Neural cell (in vitro differentiated cells): Measurements from ENCODE around the gene PARVA. TPM values are rescaled to one million over a fixed set of nuclear protein-coding genes. Genes with fewer than 3 reads are reported as not detected.

Experiments used
- H2AFZ ChIP-seq: fragments of 200-600, 300-800 bp; sonication (generic), shearing (Covaris generic); 2 replicates; pipeline ENCODE4 v1.6.0; 2014; ENCODE audit warnings: low read depth, mild to moderate bottlenecking, antibody characterized with exemption, low read length, moderate library complexity
- H3F3A ChIP-seq: fragments of 200-600 bp; shearing (Covaris generic); 2 replicates; pipeline ENCODE4 v1.6.1; 2016; ENCODE audit warnings: mild to moderate bottlenecking, moderate library complexity, mixed read lengths, antibody characterized with exemption, low read length; ENCODE audit not compliant: insufficient read depth, poor library complexity, severe bottlenecking
- H3K27ac ChIP-seq: fragments of 200-600, 300-800 bp; sonication (generic), shearing (Covaris generic); 2 replicates; pipeline ENCODE4 v1.5.1; 2014; ENCODE audit warnings: mild to moderate bottlenecking, low read length, moderate library complexity
- H3K27me3 ChIP-seq: fragments of 300-800, 200-600 bp; sonication (generic), shearing (Covaris generic); 2 replicates; pipeline ENCODE4 v1.6.0; 2014; ENCODE audit warnings: mild to moderate bottlenecking, low read depth, low read length, moderate library complexity; ENCODE audit not compliant: insufficient read depth
- H3K36me3 ChIP-seq: fragments of 300-800, 200-600 bp; sonication (generic), shearing (Covaris generic); 2 replicates; pipeline ENCODE4 v1.5.1; 2014; ENCODE audit warnings: mild to moderate bottlenecking, antibody characterized with exemption, low read length, moderate library complexity; ENCODE audit not compliant: insufficient read depth
- H3K4me2 ChIP-seq: fragments of 300-800, 200-600 bp; sonication (generic), shearing (Covaris generic); 2 replicates; pipeline ENCODE4 v1.6.0; 2014; ENCODE audit warnings: mild to moderate bottlenecking, low read length
- H3K4me3 ChIP-seq: fragments of 300-800, 200-600 bp; sonication (generic), shearing (Covaris generic); 2 replicates; pipeline ENCODE4 v1.5.1; 2014; ENCODE audit warnings: mild to moderate bottlenecking, low read length, moderate library complexity
- H3K79me2 ChIP-seq: fragments of 200-600 bp; shearing (Covaris generic); replicated peaks from 2 replicates; pipeline ENCODE4 v1.6.0; 2014; ENCODE audit warnings: mild to moderate bottlenecking, low read length, moderate library complexity; ENCODE audit not compliant: insufficient read depth
- H3K9ac ChIP-seq: fragments of 300-800, 200-600 bp; sonication (generic), shearing (Covaris generic); 2 replicates; pipeline ENCODE4 v1.6.1; 2016; ENCODE audit warnings: mild to moderate bottlenecking, low read length, mixed read lengths
- H3K9me2 ChIP-seq: fragments of 200-600 bp; shearing (Covaris generic); 2 replicates; pipeline ENCODE4 v1.6.1; 2016; ENCODE audit warnings: mild to moderate bottlenecking, low read length, mixed read lengths; ENCODE audit not compliant: insufficient read depth
- H3K9me3 ChIP-seq: fragments of 200-600, 300-800 bp; sonication (generic), shearing (Covaris generic); 2 replicates; pipeline ENCODE4 v1.6.1; 2016; ENCODE audit warnings: mild to moderate bottlenecking, mixed run types, low read length, moderate library complexity, mixed read lengths
- H4K20me1 ChIP-seq: fragments of 200-600 bp; shearing (Covaris generic); 2 replicates; pipeline ENCODE4 v1.6.1; 2016; ENCODE audit warnings: mild to moderate bottlenecking, mixed run types; ENCODE audit not compliant: insufficient read depth
- EP300 ChIP-seq: fragments of 450-650 bp; conservative IDR thresholded peaks from 2 replicates; pipeline ENCODE4 v1.6.1; 2014; ENCODE audit warnings: antibody characterized with exemption, mild to moderate bottlenecking, moderate library complexity; ENCODE audit not compliant: poor library complexity, severe bottlenecking
- EZH2 ChIP-seq: fragments of 200-600, 300-800 bp; shearing (Covaris generic), sonication (generic); IDR thresholded peaks from 2 replicates; pipeline ENCODE4 v1.6.1; 2014; ENCODE audit warnings: antibody characterized with exemption, low read length, borderline replicate concordance, mild to moderate bottlenecking; ENCODE audit not compliant: insufficient read depth, poor library complexity, severe bottlenecking
- MXI1 ChIP-seq: fragments of 450-650 bp; conservative IDR thresholded peaks from 2 replicates; pipeline ENCODE4 v1.6.1; 2014; ENCODE audit warnings: antibody characterized with exemption, mild to moderate bottlenecking; ENCODE audit not compliant: poor library complexity, severe bottlenecking
- POLR2AphosphoS5 ChIP-seq: IDR thresholded peaks from 2 replicates; pipeline ENCODE4 v1.6.1; 2012
- RAD21 ChIP-seq: fragments of 450-650 bp; conservative IDR thresholded peaks from 2 replicates; pipeline ENCODE4 v1.6.1; 2014; ENCODE audit warnings: antibody characterized with exemption, mild to moderate bottlenecking, moderate library complexity
- SMC3 ChIP-seq: fragments of 450-650 bp; conservative IDR thresholded peaks from 2 replicates; pipeline ENCODE4 v1.6.1; 2014; ENCODE audit warnings: antibody characterized with exemption, mild to moderate bottlenecking, moderate library complexity; ENCODE audit not compliant: poor library complexity
- TAF1 ChIP-seq: IDR thresholded peaks from 2 replicates; pipeline ENCODE4 v1.6.1; 2012; ENCODE audit warnings: low read depth
- polyA plus RNA-seq: library from polyadenylated mRNA; depleted of rRNA; stranded (reverse); fragments of >200 nt; gene quantifications from 2 replicates; pipeline ENCODE4 v1.2.3, GENCODE V29; 2014
- TF ChIP-seq, protein P1 (sequence below): fragments of 450-650 bp; IDR thresholded peaks from 2 replicates; pipeline ENCODE4 v1.5.1; 2014; ENCODE audit warnings: antibody characterized with exemption, mild to moderate bottlenecking, moderate library complexity; ENCODE audit not compliant: poor library complexity, severe bottlenecking
- TF ChIP-seq, protein P2 (sequence below): IDR thresholded peaks from 2 replicates; pipeline ENCODE4 v1.6.1; 2012; ENCODE audit warnings: borderline replicate concordance

Gene PARVA
- polyA plus RNA-seq, 1 donor from 2014 or later = 0.94 TPM

GRCh38 chr11:12445001-12445400, 67.6 kb downstream of the PARVA start:
- H2AFZ ChIP-seq = no peak overlapping the region
- H3K79me2 ChIP-seq = no peaks in the 10 kb centered on the region
- no peaks in the 10 kb centered on the region for H3K9me3 ChIP-seq
- H3K9ac ChIP-seq = no peak overlapping the region
- no peak overlapping the region for H3K4me3 ChIP-seq
- TF ChIP-seq, protein P1, sequence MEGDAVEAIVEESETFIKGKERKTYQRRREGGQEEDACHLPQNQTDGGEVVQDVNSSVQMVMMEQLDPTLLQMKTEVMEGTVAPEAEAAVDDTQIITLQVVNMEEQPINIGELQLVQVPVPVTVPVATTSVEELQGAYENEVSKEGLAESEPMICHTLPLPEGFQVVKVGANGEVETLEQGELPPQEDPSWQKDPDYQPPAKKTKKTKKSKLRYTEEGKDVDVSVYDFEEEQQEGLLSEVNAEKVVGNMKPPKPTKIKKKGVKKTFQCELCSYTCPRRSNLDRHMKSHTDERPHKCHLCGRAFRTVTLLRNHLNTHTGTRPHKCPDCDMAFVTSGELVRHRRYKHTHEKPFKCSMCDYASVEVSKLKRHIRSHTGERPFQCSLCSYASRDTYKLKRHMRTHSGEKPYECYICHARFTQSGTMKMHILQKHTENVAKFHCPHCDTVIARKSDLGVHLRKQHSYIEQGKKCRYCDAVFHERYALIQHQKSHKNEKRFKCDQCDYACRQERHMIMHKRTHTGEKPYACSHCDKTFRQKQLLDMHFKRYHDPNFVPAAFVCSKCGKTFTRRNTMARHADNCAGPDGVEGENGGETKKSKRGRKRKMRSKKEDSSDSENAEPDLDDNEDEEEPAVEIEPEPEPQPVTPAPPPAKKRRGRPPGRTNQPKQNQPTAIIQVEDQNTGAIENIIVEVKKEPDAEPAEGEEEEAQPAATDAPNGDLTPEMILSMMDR = no peak
- TF ChIP-seq TAF1 (no peak), POLR2AphosphoS5 (no peak), RAD21 (no peak), EZH2 (no peak), EP300 (no peak), SMC3 (no peak), MXI1 (no peak)
- TF ChIP-seq, protein P2, sequence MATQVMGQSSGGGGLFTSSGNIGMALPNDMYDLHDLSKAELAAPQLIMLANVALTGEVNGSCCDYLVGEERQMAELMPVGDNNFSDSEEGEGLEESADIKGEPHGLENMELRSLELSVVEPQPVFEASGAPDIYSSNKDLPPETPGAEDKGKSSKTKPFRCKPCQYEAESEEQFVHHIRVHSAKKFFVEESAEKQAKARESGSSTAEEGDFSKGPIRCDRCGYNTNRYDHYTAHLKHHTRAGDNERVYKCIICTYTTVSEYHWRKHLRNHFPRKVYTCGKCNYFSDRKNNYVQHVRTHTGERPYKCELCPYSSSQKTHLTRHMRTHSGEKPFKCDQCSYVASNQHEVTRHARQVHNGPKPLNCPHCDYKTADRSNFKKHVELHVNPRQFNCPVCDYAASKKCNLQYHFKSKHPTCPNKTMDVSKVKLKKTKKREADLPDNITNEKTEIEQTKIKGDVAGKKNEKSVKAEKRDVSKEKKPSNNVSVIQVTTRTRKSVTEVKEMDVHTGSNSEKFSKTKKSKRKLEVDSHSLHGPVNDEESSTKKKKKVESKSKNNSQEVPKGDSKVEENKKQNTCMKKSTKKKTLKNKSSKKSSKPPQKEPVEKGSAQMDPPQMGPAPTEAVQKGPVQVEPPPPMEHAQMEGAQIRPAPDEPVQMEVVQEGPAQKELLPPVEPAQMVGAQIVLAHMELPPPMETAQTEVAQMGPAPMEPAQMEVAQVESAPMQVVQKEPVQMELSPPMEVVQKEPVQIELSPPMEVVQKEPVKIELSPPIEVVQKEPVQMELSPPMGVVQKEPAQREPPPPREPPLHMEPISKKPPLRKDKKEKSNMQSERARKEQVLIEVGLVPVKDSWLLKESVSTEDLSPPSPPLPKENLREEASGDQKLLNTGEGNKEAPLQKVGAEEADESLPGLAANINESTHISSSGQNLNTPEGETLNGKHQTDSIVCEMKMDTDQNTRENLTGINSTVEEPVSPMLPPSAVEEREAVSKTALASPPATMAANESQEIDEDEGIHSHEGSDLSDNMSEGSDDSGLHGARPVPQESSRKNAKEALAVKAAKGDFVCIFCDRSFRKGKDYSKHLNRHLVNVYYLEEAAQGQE = no peak
- H4K20me1 ChIP-seq = no peaks in the 10 kb centered on the region
- no peaks in the 10 kb centered on the region for H3F3A ChIP-seq
- H3K27me3 ChIP-seq = no peaks in the 10 kb centered on the region
- no peak overlapping the region for H3K4me2 ChIP-seq
- H3K36me3 ChIP-seq = no peaks in the 10 kb centered on the region
- H3K9me2 ChIP-seq = no peaks in the 10 kb centered on the region
- no peak overlapping the region for H3K27ac ChIP-seq

DNA sequence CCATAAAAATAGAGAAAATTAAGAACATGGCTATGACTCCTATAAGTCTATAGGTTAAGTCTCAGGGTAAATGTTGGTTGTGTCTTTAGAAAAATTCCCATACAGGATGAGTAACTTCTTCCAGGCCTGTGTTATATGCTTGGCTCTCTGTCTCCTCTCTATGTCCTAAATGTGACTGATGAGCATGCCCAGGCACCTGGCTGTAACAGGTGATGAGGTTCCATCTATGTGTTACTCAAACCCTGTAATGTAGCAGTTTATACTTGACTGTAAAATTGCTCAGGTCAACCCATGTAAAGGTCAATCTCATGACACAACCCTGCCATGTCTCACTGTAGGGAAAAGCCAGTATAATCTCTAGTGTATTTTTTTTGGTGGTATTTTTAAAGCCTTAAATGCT, 69.5 kb downstream of the PARVA start:
- H3K9ac ChIP-seq = no peak overlapping the region
- H3K27ac ChIP-seq = no peak overlapping the region
- no peaks in the 10 kb centered on the region for H3K27me3 ChIP-seq
- H3K79me2 ChIP-seq = no peaks in the 10 kb centered on the region
- no peaks in the 10 kb centered on the region for H3K36me3 ChIP-seq
- H4K20me1 ChIP-seq = no peaks in the 10 kb centered on the region
- no peak overlapping the region for H3K4me2 ChIP-seq
- no peaks in the 10 kb centered on the region for H3K9me2 ChIP-seq
- TF ChIP-seq EP300 = no peak
- no peak for TF ChIP-seq MXI1
- TF ChIP-seq, protein P1 = no peak
- no peak for TF ChIP-seq RAD21
- TF ChIP-seq EZH2 = no peak
- TF ChIP-seq TAF1 = no peak
- TF ChIP-seq, protein P2 = no peak
- no peak for TF ChIP-seq POLR2AphosphoS5
- no peaks in the 10 kb centered on the region for H3K9me3 ChIP-seq
- H3F3A ChIP-seq = no peaks in the 10 kb centered on the region
- no peak overlapping the region for H2AFZ ChIP-seq
- H3K4me3 ChIP-seq = no peak overlapping the region
